ENCODE data around the gene RILP.

RILP gene

GRCh38 chr17:1597861-1598342 is 51.8 kb downstream of the RILP start:
- no peak for DNase-seq
